Activated T-cell treated with anti-CD3 and anti-CD28 coated beads, Interleukin-2, amount 50 U/mL, for 48 hours (primary cell): ENCODE results near the gene AMPD3.

Source experiments
- DNase-seq, 2 experiments: peaks; one replicate each; pipeline ENCODE4 v3.0.0-alpha.2; 2020

The AMPD3 gene

DNA sequence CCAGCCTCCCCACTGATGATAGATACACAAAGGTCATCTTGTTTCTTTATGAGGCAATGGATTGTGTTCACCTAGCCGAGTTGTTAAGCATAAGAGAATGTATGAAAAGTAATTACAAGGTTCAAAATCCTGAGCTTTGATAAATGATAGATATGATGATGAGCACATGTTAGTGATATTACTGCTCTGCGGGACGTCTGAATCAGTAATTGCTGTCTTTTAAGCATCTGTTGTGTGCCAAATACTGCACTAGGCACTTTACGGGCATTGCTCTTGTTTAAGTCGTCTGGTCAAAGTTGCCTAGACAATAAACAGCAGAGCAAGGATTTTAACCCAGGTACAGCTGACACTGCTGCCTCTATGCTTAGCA lies 86.5 kb downstream of the AMPD3 start:
- no peak for DNase-seq

DNA sequence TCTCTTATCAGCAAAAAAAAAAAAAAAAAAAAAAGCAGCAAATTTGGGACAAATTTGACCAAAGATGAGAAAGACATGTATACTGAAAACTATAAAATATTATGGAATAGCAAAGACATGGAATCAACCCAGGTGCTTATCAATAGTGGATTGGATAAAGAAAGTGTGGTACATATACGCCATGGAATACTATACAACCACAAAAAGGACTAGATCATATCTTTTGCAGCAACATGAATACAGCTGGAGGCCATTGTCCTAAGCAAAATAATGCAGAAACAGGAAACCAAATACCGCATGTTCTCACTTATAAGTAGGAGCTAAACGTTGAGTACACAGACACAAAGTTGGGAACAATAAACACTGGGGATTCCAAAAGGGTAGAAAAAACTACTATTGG lies 87.7 kb downstream of the AMPD3 start:
- DNase-seq, result no peak

DNA sequence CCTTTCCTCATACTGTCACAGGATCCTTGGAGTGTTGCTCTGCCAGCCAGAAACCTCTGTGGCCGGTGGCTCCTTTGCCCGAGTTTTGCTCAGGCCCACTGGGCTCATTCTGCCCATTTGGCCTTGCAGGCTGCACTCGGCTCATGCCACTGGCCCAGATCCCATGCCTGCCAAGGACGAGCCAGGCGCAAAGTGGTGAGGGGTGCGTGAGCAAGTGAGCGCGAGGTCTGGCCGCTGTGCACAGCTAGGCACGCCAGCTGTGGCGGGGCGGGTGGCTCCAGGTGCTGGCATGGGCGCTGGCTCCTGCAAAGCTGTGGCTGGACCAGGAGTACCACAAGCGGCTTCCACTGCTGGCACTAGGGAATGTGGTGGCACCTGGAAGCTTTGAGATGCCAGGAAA lies 88.7 kb downstream of the AMPD3 start:
- no peak for DNase-seq

DNA sequence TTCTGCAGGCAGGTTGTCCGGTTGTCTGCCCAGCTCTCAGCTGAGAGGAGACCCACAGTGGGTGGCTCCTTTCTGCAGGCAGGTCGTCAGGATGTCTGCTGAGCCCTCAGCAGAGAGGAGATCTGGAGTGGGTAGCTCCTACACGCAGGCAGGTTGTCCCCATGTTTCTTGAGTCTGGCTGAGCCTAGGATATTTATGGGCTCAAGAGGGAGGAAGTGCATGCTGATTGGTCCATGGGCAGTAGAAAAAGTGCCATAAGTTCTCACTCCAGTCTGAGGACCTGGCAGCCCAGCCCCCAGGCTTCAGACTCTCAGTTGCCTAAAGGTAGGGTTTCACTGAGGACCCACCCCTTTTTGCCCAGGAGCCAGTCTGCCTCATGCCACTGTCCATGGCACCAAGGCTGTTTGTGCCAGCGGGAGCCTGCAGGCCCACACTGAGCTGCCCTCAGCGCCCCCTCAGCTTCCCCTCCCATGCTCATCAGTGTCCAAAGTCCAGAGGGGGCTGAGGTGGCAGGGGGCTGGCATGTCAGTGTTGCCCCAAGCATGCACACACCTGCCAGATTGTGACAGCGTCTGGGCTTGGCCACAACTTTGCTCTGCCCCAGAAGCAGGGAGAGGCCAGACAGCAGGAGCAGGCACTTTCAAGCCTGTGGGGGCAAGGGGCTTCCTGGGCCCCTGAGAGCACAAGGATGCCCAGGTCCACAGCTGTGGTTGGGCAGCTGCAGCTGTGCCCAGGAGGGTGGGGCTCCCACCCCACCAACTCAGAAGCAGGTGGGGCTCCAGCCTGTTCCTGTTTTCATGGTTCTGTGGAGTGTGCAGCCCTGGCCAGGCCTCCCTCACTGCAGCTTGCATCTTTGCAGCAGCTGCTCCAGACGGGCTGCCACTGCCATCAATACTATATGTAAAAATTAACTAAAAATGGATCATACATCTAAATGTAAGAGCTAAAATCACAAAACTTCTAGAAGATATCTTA lies 89.7 kb downstream of the AMPD3 start:
- DNase-seq, result no peak

DNA sequence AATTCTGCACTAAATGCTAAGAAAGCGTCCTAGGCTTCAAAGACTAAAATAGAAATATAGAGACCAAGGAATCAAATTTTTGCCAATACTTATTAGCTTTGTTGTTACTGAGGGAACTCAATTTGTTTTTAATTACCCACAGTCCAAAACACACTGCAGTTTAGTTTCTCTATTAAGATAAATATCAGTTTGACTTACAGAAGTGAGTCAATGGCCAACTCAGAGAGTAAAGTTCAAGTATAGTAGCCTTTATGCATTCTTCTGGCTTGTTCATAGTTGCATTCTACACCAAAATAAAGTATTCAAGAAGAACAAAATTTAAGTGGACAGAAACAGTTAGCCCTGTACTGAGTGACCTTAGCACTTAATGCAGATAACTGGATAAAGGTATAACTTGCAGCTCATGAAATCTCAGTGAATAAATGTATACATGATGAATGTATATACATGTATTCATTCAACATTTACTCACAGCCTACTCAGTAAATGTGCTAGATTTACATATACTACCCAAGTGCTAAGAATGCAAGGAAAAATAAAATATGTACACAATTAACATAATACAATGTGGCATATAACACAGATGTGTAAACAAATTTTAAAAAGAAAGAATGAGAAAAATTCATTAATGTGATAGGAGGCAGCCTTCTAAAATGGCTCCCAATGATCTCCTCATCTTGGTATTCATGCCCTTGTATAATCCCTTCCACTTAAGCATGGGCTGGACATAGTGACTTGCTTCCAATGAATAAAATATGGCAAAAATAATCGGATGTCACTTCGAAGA lies 95.6 kb downstream of the AMPD3 start:
- no peak for DNase-seq

DNA sequence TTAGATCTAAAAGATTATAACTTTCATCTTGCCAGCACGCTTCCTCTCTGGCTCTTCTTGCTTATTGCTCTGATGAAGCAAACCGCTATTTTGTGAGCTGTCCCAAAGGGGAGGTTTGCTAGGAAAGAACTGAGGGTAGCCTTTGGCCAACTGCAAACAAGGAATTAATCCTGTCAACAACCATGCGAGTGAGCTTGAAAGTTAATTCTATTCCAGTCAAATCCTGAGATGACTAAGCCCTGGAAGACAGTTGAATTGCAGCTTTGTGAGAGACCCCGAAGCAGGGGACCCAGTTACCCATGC lies 96.2 kb downstream of the AMPD3 start:
- no peak for DNase-seq

DNA sequence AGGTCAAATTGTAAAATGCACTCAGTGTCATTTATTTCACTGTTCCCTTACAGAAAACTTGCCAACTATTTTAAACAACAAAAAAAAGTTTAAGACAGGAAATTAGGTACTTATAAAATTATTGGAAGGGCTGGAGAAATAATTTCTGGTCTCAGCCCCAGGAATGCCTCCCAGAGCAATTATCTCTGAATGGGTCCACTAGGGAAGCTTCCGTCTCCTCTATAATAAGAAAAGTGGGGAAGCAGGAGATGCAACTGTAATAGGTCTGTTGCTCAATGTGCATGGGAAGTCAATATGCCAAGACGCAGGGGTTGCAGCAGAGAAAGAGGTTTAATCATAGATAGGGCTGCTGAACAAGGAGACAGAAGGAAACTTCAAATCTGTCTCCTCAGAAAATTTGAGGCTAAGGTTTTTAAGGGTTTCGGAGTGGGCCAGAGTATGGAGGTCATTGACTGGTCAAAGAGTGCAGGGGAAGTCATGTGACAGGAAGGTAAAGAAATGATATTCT lies 96.8 kb downstream of the AMPD3 start:
- no peak for DNase-seq

DNA sequence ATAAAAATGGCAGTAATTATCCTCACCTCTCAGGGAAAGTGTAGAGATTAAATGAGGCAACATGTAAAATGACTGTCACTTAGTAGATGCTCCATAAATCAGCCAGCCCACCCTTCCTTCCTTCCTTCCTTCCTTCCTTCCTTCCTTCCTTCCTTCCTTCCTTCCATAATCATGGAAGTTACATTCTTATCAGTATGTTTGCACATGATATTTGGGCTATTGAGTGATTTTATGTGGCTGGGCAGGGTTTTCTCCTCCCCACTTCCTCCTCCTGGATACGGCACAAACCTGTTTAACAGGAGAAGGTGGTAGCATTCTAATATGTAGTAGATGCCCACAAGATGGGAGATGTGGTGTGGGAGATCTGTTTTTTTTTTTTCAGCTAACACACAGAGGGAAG lies 101.5 kb downstream of the AMPD3 start:
- no peak for DNase-seq
